HG02852 (cell line): ENCODE results near the gene CPNE5.

Experiments used
- ATAC-seq: cut with Tn5 transposase; IDR thresholded peaks from one replicate; pipeline ENCODE4 v1.9.1; 2021; ENCODE audit warnings: mild to moderate bottlenecking, moderate library complexity; ENCODE audit not compliant: unreplicated experiment

The CPNE5 gene

GRCh38 chr6:36793913-36794712, 45.1 kb downstream of the CPNE5 start:
- no peak for ATAC-seq

DNA sequence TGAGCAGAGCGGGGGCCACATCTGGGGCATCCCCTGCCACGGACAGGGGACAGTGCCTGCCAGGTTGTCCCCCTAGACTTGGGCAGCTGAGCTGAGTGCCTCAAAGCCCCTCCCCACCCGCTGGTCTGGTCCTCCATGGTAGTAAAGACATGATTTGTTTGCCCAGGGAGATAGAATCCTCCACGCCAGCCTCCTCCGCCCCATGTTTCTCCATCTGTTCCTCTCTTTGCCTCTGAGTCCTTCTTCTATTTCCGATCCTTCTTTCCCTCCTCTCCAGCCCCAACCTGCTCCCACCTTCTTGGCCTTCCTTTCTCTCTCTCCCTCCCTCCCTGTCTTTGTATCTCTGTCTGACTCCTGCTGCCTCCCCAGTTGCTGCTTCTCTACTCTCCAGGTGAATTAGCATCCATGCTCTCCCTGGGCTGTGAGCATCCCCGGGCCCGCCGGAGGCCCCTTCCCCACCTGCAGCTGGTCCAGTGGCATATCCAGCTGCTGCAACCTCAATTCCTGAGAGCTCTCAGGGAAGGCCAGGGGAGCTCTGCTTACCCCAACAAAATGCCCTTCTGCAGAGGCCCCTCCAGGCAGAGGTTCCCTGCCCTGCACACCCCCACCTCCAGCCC, 45.8 kb downstream of the CPNE5 start:
- no peak for ATAC-seq

DNA sequence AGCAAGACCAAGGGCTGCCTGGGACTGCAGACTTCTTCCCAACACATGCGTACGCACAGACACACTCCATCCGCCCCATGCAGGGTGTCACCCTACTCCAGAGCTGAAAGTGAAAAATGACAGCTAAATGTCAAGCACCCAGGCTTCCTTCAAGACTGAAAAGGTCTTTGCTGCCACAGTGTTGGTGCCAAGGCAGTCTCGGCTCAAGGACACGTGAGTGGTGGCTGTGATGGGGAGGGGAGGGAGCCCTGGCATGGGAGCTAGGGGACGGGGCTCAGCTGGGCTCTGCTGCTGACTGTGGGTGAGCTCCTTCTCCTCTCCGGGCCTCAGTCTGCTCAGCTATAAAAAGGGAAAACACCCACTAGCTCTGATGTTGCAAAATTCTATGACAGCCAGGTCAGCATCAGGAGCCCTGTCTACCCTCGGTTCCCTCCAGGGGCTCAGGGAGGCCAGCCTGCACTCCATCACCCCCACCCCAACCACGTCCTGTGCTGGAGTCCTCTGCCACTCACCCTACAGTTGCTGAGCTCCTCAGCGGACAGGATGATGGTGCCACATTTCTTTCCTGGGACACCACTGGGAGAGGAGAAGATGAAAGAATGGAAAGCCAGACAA, 47.6 kb downstream of the CPNE5 start:
- no peak for ATAC-seq

- no peak for ATAC-seq
Measured at GRCh38 chr6:36791085-36791484, 48.2 kb downstream of the CPNE5 start.

DNA sequence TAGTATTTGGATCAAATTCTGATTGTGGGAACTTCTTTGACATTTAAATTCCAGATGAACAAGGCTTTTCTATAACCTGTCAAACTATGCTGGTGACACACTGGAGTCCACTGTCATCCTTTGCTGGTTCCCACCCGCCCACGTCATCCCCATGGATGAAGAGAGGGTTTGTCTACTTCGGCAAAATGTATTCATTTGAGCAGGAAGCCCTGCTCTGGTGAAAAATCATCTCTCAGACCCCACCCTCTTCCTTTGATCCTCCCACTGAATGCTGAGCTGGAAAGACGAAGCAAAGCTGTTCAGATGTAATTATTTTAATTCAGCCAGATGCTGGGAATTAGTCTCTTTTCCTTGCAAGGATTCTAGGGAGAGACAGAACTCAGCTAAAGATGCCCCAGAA, 50.5 kb downstream of the CPNE5 start:
- ATAC-seq, result no peak

DNA sequence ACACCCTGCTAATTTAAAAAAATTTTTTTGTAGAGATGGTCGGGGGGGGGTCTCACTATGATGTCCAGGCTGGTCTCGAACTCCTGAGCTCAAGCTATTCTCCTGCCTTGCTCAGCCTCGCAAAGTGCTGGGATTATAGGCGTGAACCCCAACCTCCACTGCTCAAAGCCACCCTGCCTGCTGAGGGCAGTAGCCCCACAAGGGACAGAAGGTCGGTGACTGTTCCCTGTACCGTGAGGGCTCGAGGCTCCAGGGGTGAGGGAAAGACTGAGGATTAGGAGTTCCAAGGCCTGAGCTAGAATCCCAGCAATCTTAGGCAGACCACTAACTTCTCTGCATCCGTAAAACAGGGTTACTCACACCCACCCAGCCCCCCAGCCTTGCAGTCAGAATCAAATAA, 51.1 kb downstream of the CPNE5 start:
- ATAC-seq, result no peak

GRCh38 chr6:36787210-36787609, 52.0 kb downstream of the CPNE5 start:
- ATAC-seq, result no peak

GRCh38 chr6:36786055-36786675, 53.1 kb downstream of the CPNE5 start:
- no peak for ATAC-seq

GRCh38 chr6:36784376-36784636, 54.9 kb downstream of the CPNE5 start:
- ATAC-seq, result no peak

DNA sequence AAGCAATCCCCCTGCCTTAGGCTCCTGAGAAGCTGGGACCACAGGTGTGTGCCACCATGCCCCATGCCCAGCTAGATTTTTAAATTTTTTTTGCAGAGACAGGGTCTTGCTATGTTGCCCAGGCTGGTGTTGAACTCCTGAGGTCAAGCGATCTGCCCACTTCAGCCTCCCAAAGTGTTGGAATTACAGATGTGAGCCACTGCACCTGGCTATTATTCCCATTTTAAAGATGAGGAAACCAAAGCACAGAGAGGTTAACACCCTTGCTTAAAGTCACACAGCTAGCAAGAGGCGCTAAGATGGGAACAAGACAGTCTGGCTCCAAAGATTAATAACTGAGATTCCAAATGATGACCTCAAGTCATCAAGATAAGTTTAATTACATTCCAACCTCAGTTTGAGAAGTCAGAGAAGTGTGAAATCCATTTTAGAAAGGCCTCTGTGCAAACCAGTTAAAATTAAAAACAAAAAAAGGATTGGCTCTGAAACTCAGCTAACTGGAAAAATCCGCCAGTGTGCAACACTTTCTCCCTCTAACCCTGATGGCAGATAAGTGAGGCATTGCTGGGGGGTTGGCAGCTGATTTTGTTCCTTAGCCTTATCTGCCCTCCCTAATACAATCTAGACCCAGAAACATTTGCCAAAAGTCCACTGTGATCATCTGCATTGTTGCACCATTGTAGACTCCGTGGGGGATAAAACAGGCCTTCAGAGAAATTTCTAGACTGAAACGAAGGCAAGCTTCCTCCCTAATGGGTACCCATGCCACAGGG, 55.5 kb downstream of the CPNE5 start:
- ATAC-seq, result no peak

DNA sequence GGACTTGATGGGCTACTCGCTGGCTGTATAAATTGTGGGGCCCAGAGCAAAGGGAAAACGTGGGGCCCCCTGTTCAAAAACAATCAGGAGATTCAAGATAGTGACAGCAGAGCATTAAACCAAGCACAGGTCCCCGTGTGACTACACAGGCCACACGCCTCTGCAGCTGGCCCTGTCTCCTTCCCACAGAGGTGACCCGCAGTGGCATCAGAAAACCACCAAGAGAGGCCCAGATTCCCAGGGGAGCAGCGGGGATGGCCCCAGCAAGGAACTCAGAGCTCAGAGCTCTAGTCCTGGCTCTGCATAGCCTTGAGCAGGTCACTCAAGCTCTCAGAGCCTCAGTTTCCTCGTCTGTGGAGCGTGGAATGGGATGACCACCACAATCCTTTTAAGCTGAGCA, 57.6 kb downstream of the CPNE5 start:
- no peak for ATAC-seq

DNA sequence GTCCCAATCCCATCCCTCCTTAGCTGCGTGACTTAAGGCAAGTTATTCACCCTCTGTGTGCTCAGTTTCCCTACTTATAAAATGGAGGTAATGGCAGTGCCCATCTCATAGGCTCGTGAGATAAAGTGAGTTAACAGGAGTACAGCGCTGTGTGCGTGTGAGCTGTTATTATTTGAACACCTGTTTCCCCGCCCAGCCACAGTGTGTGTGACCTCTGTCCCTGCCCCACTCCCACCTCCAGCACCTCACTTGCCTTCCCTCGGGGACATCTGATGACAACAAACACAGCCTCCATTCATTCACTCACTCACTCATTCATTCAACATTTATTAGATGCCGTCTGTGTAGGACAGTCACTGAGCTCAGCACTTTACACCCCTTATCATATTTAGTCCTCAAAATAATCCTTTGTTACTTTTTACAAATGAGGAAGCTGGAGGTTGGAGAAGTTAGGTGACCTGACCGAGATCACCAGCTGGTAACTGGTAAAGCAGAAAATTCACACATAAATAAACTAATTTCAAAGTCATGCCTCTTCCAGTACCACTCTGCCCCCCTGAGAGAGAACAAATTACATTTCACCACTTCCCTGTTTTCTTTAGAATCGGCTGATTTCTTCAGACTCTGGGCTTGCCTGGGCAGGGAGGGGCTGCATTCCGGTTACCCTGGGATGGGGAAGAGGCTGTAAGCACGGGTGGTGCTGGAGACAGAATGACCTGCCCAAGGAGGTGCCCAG, 58.6 kb downstream of the CPNE5 start:
- ATAC-seq, result no peak

DNA sequence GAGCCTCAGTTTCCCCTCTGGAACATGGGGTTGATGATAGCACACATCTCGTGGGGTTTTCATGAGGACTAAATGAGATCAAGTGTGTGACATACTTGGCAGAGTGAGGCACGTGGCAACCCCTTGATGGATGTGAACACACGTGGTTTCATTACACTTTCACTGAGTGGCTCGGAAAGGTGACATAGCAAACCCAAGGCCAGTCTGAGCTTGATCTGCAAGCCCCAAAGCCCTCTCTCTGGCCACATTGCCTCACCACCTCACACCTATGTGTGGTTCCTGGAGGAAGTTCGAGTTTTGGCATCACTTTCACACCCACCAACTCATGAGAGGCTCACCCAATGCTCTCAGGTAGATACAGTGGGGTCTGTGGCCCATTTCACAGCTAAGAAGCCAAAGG, 60.0 kb downstream of the CPNE5 start:
- ATAC-seq, result no peak

DNA sequence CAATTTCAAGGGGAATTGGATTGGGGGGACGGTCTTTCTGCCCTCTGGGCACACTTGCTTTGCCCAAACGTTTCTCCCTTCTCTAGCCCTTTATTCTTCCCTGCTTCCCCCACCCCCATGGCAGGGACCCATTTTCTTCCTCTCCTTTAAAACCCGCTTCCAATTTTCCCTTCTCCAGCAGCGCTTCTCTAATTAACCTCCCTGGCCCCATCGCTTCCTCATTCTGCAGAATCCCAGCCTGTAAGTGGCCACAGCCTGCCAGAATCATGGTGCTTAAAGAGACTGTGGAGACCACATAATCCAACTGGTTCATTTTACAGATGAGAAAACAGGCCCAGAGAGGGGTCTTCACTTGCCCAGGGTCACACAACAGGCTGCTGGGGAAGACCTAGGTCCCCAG, 61.4 kb downstream of the CPNE5 start:
- ATAC-seq, result no peak

GRCh38 chr6:36776167-36776566, 63.1 kb downstream of the CPNE5 start:
- ATAC-seq, result no peak

GRCh38 chr6:36774331-36774730, 64.9 kb downstream of the CPNE5 start:
- no peak for ATAC-seq

DNA sequence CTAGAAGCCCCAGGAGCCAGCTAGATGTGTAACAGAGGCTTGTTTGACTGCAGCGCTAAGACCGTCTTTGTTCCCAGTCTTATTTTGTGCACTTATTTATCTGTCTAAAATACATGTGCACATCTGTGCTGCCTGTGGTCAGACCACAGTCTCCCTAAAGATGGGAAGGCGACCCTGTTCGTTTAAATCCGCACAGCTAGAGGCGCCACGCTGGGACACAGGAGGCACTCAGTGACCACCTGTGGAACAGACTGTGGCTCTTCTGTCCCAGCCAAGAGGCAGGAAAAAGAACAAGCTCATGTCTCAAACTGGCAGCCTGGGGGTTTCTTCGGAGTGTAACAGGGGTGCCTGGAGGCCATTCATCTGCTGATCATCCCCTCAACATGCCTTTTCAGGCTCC, 66.8 kb downstream of the CPNE5 start:
- ATAC-seq, result no peak

- no peak for ATAC-seq
Measured at GRCh38 chr6:36771145-36771544, 68.1 kb downstream of the CPNE5 start.

GRCh38 chr6:36769676-36770499, 69.4 kb downstream of the CPNE5 start:
- no peak for ATAC-seq

DNA sequence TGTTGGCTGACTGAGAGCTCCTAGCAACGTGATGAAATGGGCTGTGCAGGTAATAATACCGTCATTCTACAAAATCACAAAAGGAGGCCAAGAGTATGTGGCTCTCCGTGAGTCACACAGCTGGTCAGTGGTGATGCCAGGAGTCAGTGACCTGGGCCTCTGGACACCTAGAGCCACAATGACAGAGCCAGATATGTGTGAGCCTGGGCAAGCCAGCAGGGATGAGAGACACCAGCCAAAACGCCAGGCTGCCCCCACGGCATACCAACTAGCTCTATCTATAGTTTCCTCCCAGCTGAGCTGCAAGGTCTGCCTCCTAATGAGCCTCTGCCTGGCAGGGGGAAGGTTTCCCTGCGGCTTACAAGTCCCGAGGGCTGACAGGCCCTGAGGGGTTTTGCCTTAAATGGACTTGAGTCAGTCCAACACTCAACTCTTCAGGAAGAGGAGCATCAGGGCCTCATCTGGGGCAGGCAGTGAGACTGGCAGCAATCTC, 70.0 kb downstream of the CPNE5 start:
- no peak for ATAC-seq
